PC-3 (cell line): Measurements from ENCODE around the gene CFLAR. TPM values are rescaled to one million over a fixed set of nuclear protein-coding genes. Genes with fewer than 3 reads are reported as not detected.

Experiments used
- ATAC-seq: fragments of 200-7000 bp; cut with Tn5 transposase; 2 replicates; pipeline ENCODE4 v1.9.1; 2020; ENCODE audit warnings: mild to moderate bottlenecking, moderate library complexity
- BruUV-seq: library from RNA; stranded (reverse); fragments of 400-500 nt; replicated peaks from 2 replicates; lab custom pipeline; 2021; lab: Mats Ljungman, UMichigan
- CTCF ChIA-PET: fragments of 300-600 bp; sonication (Branson Sonifier 250); formaldehyde crosslinking; loops from one replicate; lab custom pipeline; 2022; ENCODE audit warnings: antibody characterized with exemption; lab: Charles Lee
- POLR2A ChIA-PET: fragments of 300-600 bp; sonication (Branson Sonifier 250); formaldehyde crosslinking; loops from one replicate; lab custom pipeline; 2022; ENCODE audit warnings: antibody characterized with exemption; ENCODE audit not compliant: unreplicated experiment; lab: Charles Lee
- DNase-seq: peaks from one replicate; pipeline ENCODE4 v3.0.0-alpha.2; 2015
- H2AFZ ChIP-seq: fragments of 300-600 bp; sonication (generic); 2 replicates; pipeline ENCODE4 v1.6.0; 2016; ENCODE audit warnings: antibody characterized with exemption, low read length
- H3F3A ChIP-seq: fragments of 300-600 bp; sonication (generic); one replicate; pipeline ENCODE4 v1.6.0; 2017; ENCODE audit warnings: antibody characterized with exemption, low read length, control low read depth, mild to moderate bottlenecking; ENCODE audit not compliant: unreplicated experiment
- H3K27ac ChIP-seq: fragments of 300-600 bp; sonication (generic); 2 replicates; pipeline ENCODE4 v1.5.1; 2016; ENCODE audit warnings: mild to moderate bottlenecking, low read length
- H3K27me3 ChIP-seq: fragments of 300-600 bp; sonication (generic); 2 replicates; pipeline ENCODE4 v1.6.1; 2016; ENCODE audit warnings: low read length, mixed read lengths
- H3K36me3 ChIP-seq: fragments of 300-600 bp; sonication (generic); 2 replicates; pipeline ENCODE4 v1.6.1; 2016; ENCODE audit warnings: low read depth, mixed run types, low read length, mixed read lengths
- H3K4me1 ChIP-seq: fragments of 300-600 bp; sonication (generic); 2 replicates; pipeline ENCODE4 v1.5.1; 2016; ENCODE audit warnings: low read length; ENCODE audit not compliant: insufficient read depth
- H3K4me2 ChIP-seq: fragments of 300-600 bp; sonication (generic); 2 replicates; pipeline ENCODE4 v1.6.0; 2016; ENCODE audit warnings: low read length
- H3K4me3 ChIP-seq: fragments of 300-600 bp; sonication (generic); 2 replicates; pipeline ENCODE4 v1.5.1; 2016; ENCODE audit warnings: mild to moderate bottlenecking, low read length, mixed read lengths
- H3K79me2 ChIP-seq: fragments of 300-600 bp; sonication (generic); 2 replicates; pipeline ENCODE4 v1.6.1; 2017; ENCODE audit warnings: low read length, mixed read lengths
- H3K9ac ChIP-seq: fragments of 300-600 bp; sonication (generic); 2 replicates; pipeline ENCODE4 v1.6.0; 2016; ENCODE audit warnings: mild to moderate bottlenecking, low read length
- H3K9me2 ChIP-seq: fragments of 300-600 bp; sonication (generic); replicated peaks from 2 replicates; pipeline ENCODE4 v1.6.1; 2016; ENCODE audit warnings: mixed run types, low read length, mixed read lengths
- H3K9me3 ChIP-seq: fragments of 300-600 bp; sonication (generic); 2 replicates; pipeline ENCODE4 v1.6.1; 2016; ENCODE audit warnings: low read length, mixed read lengths
- H4K20me1 ChIP-seq: fragments of 300-600 bp; sonication (generic); 2 replicates; pipeline ENCODE4 v1.6.1; 2016; ENCODE audit warnings: low read length, mixed read lengths
- EZH2 ChIP-seq: fragments of 300-600 bp; sonication (generic); IDR thresholded peaks from one replicate; pipeline ENCODE4 v1.6.1; 2017; ENCODE audit warnings: antibody characterized with exemption, mild to moderate bottlenecking, low read length; ENCODE audit not compliant: unreplicated experiment
- EZH2phosphoT487 ChIP-seq: fragments of 300-600 bp; sonication (generic); IDR thresholded peaks from 2 replicates; pipeline ENCODE4 v1.6.1; 2018; ENCODE audit warnings: mild to moderate bottlenecking, antibody characterized with exemption, low read length, borderline replicate concordance
- intact Hi-C: fragments of 100-400 bp; cut with micrococcal nuclease; formaldehyde crosslinking; loops from 2 replicates; pipeline ENCODE4 v1.9.0; 2023
- total RNA-seq: library from RNA; depleted of rRNA; stranded (reverse); fragments of >200 nt; gene quantifications from 2 replicates; pipeline ENCODE4 v1.2.3, GENCODE V29; 2014
- TF ChIP-seq, protein P1 (sequence below): fragments of 300-600 bp; sonication (generic); conservative IDR thresholded peaks from 2 replicates; pipeline ENCODE4 v1.5.1; 2017; ENCODE audit warnings: antibody characterized with exemption, low read depth, mild to moderate bottlenecking, low read length

CFLAR gene
- total RNA-seq, 1 experiment from 2014 or later = 33.5 TPM

DNA sequence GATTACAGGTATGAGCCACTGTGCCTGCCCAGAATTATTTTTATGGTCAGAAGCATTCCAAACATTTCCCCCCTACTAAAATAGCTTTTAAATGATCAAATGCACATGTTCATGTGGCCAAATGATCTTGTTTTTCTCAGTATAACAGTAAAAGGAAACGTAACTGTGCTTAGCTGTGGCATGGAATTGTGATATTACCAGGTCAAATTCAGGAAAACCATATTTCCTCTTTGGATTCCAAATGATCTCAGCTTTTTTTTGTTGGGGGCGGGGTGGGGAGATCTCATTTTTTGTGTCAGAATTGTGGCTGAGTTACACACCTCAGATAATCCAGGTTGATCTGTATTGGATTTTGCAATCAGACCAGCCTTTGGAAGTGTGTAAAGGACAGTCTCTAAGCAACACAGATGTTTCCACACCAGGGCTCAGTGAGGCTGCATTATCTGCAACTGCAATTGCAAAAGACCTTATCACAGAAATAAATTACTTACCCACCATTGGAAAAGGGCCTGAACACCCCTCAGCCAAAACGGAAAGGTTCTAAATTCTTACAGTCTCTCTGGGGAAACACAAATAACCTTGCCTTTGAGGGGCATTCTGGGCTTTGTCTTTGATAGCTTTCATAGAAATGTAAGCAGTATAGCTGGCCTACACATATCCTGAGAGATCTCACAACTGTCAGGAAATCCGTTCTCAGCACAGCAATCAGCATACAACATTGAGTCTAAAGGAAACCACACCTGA, 75.3 kb downstream of the CFLAR start:
- H3K27me3 ChIP-seq = no peaks in the 10 kb centered on the region
- H3K27ac ChIP-seq = no peak overlapping the region
- H4K20me1 ChIP-seq = no peaks in the 10 kb centered on the region
- DNase-seq = no peak
- no peak overlapping the region for H3K4me2 ChIP-seq
- no peaks in the 10 kb centered on the region for H3F3A ChIP-seq
- ChIA-PET POLR2A (no interaction called here), CTCF (no interaction called here)
- no peak for ATAC-seq
- no peaks in the 10 kb centered on the region for H3K9me3 ChIP-seq
- H3K4me3 ChIP-seq = no peak overlapping the region
- H3K9me2 ChIP-seq = no peaks in the 10 kb centered on the region
- BruUV-seq = no TSS peak
- no peaks in the 10 kb centered on the region for H3K4me1 ChIP-seq
- intact Hi-C loops = no loop called here
- H3K36me3 ChIP-seq = no peaks in the 10 kb centered on the region
- H2AFZ ChIP-seq = no peak overlapping the region
- no peaks in the 10 kb centered on the region for H3K79me2 ChIP-seq
- no peak overlapping the region for H3K9ac ChIP-seq
- TF ChIP-seq, protein P1, sequence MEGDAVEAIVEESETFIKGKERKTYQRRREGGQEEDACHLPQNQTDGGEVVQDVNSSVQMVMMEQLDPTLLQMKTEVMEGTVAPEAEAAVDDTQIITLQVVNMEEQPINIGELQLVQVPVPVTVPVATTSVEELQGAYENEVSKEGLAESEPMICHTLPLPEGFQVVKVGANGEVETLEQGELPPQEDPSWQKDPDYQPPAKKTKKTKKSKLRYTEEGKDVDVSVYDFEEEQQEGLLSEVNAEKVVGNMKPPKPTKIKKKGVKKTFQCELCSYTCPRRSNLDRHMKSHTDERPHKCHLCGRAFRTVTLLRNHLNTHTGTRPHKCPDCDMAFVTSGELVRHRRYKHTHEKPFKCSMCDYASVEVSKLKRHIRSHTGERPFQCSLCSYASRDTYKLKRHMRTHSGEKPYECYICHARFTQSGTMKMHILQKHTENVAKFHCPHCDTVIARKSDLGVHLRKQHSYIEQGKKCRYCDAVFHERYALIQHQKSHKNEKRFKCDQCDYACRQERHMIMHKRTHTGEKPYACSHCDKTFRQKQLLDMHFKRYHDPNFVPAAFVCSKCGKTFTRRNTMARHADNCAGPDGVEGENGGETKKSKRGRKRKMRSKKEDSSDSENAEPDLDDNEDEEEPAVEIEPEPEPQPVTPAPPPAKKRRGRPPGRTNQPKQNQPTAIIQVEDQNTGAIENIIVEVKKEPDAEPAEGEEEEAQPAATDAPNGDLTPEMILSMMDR = no peak
- TF ChIP-seq EZH2phosphoT487 (no peak), EZH2 (no peak)

DNA sequence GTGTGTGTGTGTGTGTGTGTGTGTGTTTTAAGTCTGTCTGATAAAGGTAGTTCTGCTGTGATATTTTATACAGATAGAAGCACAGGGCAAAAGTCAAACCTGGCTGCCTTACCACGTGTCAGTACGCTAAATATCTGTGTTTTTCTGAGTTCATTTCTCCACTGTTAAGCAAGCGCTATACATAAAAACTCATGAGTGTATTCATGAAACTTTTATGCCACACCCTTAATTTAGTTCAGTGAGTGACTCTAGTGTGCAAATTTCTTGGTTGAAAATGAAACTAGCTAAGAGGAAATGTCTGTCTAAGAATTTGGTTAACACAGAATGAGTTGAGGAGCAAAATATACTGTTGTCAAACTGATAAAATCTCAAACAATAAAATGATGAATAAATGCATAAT, 78.1 kb downstream of the CFLAR start:
- Histone ChIP-seq H3K4me3 (no peak overlapping the region), H3K79me2 (no peaks in the 10 kb centered on the region), H3K9ac (no peak overlapping the region), H3K9me2 (no peaks in the 10 kb centered on the region), H3K4me1 (no peaks in the 10 kb centered on the region), H3K36me3 (no peaks in the 10 kb centered on the region), H2AFZ (no peak overlapping the region), H3K27ac (no peak overlapping the region), H4K20me1 (no peaks in the 10 kb centered on the region), H3K27me3 (no peaks in the 10 kb centered on the region), H3F3A (no peaks in the 10 kb centered on the region), H3K4me2 (no peak overlapping the region), H3K9me3 (no peaks in the 10 kb centered on the region)
- no peak for TF ChIP-seq EZH2phosphoT487
- TF ChIP-seq, protein P1 = no peak
- no peak for TF ChIP-seq EZH2
- intact Hi-C loops = no loop called here
- POLR2A ChIA-PET = no interaction called here
- CTCF ChIA-PET = no interaction called here
- DNase-seq (no peak), ATAC-seq (no peak)
- BruUV-seq = no TSS peak

DNA sequence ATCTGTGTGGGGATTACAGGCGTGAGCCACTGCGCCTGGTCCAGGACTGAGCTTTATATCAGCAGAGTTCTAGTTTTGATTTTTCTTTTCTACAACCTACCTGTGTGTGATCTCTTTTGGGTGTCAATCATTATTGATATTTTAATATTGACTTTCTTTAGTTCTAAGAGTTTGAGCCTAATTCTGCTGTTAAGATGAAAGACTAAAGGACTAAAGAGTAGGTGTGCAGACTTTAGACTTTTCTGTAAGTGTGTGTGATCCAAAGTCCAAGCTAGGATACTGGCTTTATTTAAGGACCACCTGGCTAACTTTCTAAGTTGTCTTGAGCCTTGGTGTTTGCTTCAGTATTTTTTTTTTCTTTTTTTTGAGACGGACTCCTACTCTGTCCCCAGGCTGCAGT, 79.4 kb downstream of the CFLAR start:
- Histone ChIP-seq H3K9ac (no peak overlapping the region), H3K4me2 (no peak overlapping the region), H3K9me2 (no peaks in the 10 kb centered on the region), H3K4me1 (no peaks in the 10 kb centered on the region), H2AFZ (no peak overlapping the region), H3K79me2 (no peaks in the 10 kb centered on the region), H3F3A (no peaks in the 10 kb centered on the region), H3K27ac (no peak overlapping the region), H3K36me3 (no peaks in the 10 kb centered on the region), H3K9me3 (no peaks in the 10 kb centered on the region), H4K20me1 (no peaks in the 10 kb centered on the region), H3K27me3 (no peaks in the 10 kb centered on the region), H3K4me3 (no peak overlapping the region)
- ChIA-PET CTCF (no interaction called here), POLR2A (no interaction called here)
- ATAC-seq (no peak), DNase-seq (no peak)
- BruUV-seq = no TSS peak
- TF ChIP-seq, protein P1 = no peak
- no peak for TF ChIP-seq EZH2
- no peak for TF ChIP-seq EZH2phosphoT487
- intact Hi-C loops = no loop called here
